GM19455 (cell line): ENCODE measurements around the gene CEP41.

ENCODE experiments used
- ATAC-seq: cut with Tn5 transposase; IDR thresholded peaks from one replicate; pipeline ENCODE4 v1.9.1; 2021; ENCODE audit not compliant: unreplicated experiment

CEP41 gene, protein sequence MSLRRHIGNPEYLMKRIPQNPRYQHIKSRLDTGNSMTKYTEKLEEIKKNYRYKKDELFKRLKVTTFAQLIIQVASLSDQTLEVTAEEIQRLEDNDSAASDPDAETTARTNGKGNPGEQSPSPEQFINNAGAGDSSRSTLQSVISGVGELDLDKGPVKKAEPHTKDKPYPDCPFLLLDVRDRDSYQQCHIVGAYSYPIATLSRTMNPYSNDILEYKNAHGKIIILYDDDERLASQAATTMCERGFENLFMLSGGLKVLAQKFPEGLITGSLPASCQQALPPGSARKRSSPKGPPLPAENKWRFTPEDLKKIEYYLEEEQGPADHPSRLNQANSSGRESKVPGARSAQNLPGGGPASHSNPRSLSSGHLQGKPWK

GRCh38 chr7:130440527-130441365, at the start of gene CEP41:
Gene CEP41, minus strand, starts transcription at chr7:130441016. Its CDS starts 50 bp downstream, at chr7:130440966.
- peak; percentile 98 for ATAC-seq

GRCh38 chr7:130490311-130490791, 49.5 kb upstream of the CEP41 start:
- ATAC-seq: no peak

GRCh38 chr7:130489140-130489983, 48.5 kb upstream of the CEP41 start:
- no peak for ATAC-seq

GRCh38 chr7:130488392-130489139, 47.8 kb upstream of the CEP41 start:
- no peak for ATAC-seq

GRCh38 chr7:130486954-130487436, 46.2 kb upstream of the CEP41 start:
- no peak for ATAC-seq

GRCh38 chr7:130486114-130486953, 45.5 kb upstream of the CEP41 start:
- peak; percentile 51 for ATAC-seq

GRCh38 chr7:130485734-130486113, 44.9 kb upstream of the CEP41 start:
- no peak for ATAC-seq

- no peak for ATAC-seq
Measured at GRCh38 chr7:130483031-130483430, 42.2 kb upstream of the CEP41 start.

- ATAC-seq: no peak
Measured at GRCh38 chr7:130481898-130482297, 41.1 kb upstream of the CEP41 start.

- no peak for ATAC-seq
Measured at GRCh38 chr7:130479716-130480400, 39.0 kb upstream of the CEP41 start.

GRCh38 chr7:130478991-130479390, 38.2 kb upstream of the CEP41 start:
- ATAC-seq: no peak

DNA sequence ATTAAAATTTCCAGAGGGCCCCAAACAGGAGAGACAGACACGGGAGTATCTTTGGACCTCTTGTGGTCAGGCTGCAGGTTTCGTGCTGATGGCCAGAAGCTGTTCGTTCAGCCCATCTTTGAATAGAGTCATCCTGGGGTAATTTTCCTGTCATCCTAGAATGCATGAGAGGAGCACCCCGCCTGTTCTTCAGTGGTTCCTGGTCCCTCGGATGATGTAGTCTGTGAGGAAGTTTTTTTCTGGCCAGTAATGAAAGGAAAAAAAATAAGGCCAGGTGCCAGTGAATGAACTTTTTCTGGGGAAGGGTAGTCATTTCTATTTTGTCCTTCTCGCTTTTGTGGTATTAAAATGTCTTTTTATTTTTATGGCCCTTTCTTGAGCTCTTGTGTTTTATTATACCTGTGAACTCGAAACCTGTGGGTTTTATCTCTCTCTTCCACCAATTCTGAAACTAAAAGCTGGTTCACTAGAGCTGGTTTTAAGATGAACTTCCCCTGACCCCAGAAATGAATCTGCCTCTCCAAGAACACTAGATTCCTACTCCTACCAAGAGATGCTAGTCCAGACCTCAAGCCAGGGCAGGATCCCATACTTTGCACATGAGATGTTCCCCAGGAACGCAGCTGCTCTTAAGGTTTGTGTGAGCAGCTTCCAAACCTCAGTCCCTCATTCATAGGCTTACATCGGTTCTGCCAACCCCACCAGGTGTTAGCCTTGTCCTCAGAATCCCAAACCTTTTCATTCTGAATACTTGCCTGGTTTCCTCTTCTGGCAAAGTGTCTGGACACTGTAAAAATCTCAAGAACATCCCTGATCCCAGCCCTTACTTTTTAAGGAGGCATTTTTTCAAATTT, 35.7 kb upstream of the CEP41 start:
- ATAC-seq: peak; percentile 90

DNA sequence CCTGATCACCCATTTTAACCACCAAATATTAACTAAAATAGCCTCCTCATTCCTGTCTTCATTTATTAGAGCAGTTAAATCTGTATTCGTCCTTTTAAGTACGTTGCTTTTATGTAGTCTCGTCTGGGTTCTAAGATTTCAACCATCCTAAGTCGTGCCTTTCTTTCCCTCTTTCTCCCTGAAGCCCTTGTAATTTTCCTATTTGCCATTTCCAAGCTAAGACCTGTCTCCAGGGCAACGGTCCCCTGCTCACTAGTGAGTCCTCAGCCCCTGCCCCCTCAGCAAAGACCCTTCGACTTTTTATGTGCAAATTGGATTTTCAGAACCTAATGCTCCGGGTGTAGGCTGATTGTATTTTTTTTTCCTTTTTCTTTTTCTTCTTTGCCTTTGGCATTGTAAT, 35.0 kb upstream of the CEP41 start:
- no peak for ATAC-seq

DNA sequence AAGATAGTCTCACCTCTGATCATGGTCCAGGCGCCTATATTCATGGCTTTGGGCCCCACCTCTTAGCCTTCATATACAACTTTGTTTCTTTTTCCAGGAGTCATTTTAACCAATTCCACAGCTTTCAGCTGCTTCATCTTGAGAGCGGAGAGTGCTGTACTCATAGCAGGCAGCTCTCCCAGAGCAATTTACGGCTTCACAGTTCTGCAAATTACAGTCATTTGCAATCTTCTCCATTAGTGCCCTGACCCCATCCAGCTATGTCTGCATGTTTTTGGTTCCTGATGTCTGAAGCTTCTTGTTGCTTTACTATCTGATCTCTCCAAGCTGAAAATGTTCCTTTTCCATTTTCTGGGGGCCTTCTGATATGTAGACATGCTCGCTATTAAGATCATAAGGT, 33.1 kb upstream of the CEP41 start:
- no peak for ATAC-seq

GRCh38 chr7:130473289-130473688, 32.5 kb upstream of the CEP41 start:
- no peak for ATAC-seq

DNA sequence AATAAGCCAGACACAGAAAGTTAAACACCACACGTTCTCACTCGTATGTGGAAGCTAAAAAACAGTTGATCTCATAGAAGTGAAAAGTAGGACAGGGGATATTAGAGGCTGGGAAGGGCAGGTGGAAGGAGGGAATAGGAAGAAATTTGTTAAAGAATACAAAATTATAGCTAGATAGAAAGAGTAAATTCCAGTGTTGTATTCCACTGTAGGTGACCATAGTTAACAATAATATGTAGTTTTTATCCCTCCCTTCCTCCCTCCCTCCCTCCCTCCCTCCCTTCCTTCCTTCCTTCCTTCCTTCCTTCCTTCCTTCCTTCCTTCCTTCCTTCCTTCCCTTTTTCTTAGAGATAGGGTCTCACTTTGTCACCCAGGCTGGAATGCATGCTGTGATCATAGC, 31.2 kb upstream of the CEP41 start:
- no peak for ATAC-seq

DNA sequence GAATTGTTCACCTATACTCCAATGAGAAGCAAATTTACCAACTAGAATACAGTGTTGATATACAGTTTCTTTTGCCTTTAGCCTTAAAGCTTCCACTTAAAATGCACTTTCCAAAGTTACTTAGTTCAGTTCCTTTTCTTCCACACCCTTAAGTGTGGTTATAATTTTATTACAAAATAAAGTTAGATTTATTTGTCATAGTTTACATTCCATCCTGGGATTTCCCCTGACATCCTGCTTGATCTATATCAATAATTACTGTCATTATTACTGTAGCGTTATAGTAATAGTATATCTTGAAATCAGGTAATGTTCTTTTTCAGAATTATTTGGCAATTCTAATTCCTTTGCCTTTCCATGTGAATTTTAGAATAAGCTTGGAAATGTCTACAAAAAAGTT, 27.8 kb upstream of the CEP41 start:
- no peak for ATAC-seq
